ENCODE results near the gene DAPK2.

GRCh38 chr15:63881431-63881830 is 164.9 kb downstream of the DAPK2 start:
- TF ChIP-seq SIN3A (IDR thresholded peaks at IDR 0.05; ENCODE audit: borderline replicate concordance, insufficient read depth, low read length) (no peak), POLR2AphosphoS5 (IDR thresholded peaks at IDR 0.05; ENCODE audit: low read depth, low read length) (no peak)

Data from PFSK-1 (cell line).